ENCODE results near the gene CARS1.

The CARS1 gene

DNA sequence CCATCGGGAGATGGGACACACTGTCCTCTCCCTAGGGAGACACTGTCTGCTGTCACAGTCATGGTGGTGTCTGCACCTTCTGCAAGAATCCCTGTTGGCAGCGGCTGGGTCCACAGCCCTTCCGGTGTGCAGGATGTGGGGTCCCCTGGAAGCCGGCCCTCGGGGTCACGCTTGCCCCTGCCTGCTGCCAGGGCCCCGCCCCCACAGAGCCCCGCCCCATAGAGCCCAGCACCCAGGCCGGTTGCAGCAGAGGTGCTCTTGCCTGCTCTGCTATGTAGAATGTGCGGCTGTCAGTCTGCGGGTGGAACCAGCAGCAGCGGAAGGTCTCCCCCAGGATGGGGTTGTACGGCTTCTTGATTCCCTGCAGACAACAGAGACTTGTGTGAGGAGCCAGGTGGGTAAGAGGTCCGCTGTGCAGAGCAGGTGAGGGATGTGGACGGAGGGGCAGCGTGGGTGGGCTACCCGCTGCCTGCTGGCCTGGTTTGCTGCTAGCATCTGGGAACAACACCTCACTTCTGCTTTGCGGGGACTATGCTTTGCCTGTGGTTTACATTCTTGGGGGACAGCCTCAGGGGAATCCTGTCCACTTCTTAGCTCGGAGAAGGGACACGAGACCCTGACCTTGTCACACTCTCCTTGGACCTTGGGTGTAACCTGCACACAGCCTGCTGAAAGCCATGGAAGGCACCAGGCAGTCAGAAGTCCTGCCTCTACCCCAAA is 44.9 kb upstream of the CARS1 start:
- no peak overlapping the region for H3K27ac ChIP-seq
- TF ChIP-seq, protein P1, sequence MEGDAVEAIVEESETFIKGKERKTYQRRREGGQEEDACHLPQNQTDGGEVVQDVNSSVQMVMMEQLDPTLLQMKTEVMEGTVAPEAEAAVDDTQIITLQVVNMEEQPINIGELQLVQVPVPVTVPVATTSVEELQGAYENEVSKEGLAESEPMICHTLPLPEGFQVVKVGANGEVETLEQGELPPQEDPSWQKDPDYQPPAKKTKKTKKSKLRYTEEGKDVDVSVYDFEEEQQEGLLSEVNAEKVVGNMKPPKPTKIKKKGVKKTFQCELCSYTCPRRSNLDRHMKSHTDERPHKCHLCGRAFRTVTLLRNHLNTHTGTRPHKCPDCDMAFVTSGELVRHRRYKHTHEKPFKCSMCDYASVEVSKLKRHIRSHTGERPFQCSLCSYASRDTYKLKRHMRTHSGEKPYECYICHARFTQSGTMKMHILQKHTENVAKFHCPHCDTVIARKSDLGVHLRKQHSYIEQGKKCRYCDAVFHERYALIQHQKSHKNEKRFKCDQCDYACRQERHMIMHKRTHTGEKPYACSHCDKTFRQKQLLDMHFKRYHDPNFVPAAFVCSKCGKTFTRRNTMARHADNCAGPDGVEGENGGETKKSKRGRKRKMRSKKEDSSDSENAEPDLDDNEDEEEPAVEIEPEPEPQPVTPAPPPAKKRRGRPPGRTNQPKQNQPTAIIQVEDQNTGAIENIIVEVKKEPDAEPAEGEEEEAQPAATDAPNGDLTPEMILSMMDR (conservative IDR thresholded peaks at IDR 0.05), result no peak

DNA sequence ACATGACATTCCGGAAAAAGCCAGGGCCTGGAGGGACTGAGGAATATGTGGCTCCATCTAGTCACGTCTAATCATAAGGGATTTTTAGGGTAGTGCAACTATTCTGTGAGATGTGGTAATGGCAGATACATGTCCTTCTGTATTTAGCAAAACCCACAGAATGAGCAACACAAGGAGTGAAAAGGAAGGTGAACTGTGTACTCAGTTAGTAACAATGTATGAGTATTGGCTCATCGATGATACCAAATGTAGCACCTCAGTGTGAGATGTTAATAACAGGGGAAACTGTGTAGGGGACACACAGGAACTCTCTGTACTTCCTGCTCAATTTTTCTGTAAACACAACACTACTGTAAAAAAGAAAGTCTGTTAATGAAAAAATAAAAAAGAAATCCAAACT is 42.0 kb upstream of the CARS1 start:
- peak overlapping the region; percentile 39; the same call in 1 of the 2 replicates for H3K27ac ChIP-seq

DNA sequence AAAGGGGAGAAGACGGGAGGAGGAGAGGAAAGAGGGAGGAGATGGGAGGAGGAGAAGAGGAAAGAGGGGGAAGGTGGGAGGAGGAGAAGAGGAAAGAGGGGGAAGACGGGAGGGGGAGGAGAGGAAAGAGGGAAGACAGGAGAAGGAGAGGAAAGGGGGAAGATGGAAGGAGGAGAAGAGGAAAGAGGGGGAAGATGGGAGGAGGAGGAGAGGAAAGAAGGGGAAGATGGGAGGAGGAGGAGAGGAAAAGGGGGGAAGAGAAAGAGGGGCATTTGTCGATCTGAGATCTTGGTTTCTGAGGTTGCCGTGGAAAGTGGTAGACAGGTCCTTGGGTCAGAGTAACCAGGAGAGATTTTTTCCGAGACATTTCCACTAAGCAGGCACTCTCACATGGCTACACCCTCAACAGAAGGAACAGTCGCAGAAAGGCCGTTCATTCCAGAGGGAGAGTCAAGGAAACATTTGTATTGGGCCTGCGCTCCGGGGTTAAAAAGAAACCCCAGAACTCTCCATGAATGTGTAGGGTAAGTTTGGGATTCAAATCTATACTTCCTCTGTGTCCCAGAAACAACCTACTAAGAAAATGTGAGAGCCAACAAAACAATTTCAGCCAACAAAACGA is 39.8 kb upstream of the CARS1 start:
- no peak overlapping the region for H3K27ac ChIP-seq
- TF ChIP-seq, protein P1 (conservative IDR thresholded peaks at IDR 0.05), result no peak

More for the DNA sequence above, 42.0 kb upstream of the CARS1 start:
- TF ChIP-seq, protein P1 (conservative IDR thresholded peaks at IDR 0.05), result no peak

DNA sequence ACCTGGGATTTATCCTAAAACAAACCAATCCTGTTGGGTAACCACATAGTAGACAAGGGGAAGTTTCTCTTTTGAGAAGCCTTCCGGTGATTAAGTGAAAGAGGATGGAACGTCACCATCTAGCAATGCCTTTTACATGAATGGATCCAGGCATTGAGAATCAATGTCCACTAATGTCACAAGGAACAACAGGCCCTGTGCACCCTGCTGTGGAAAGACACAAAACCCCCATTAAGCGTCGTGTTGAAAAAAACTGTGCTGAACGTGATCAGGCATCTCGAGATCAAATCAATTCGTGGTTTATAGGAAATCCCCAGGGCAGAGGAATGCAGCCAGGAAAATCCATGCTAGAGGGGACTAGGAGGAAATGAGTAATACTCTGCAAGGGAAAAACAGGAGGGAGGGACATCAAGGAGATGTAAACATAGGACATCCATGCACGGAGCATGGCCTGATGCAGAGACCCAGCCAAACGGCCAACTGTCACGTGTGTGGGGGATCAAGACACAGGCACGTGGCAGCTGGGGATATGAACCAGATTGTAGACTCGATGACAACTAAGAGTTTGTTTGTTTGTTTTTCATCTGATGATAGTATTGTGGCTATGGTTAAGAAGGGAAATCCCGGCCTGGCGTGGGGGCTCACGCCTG is 38.6 kb upstream of the CARS1 start:
- TF ChIP-seq, protein P1 (conservative IDR thresholded peaks at IDR 0.05), result no peak

DNA sequence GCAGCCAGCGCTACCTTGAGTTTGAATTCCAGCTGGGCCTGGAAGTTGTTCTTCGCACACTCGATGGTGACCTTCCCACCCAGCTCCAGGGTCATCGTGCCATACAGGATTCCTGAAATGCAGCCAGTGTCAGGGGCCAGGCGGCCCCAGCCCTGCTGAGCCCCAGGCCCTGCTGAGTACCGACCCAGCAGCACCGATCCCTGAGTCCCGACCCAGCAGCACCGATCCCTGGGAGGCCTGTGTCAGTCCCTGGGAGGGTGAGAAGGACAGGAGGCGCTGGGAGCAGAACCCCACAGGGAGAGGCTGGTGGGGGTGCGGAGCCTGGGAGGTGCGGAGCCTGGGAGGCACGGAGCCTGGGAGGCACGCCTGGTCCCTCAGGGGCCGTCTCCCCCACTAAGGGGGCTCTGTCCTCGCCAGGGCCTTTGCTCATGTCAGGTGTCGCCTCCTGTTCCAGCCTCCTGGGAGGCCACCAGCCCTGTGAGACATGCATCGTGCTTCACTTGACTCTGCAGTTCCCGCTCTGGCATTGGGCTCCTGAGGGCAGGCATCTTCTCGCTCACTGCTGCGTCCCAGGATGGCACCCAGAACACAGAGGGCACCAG is 37.1 kb upstream of the CARS1 start:
- TF ChIP-seq, protein P1 (conservative IDR thresholded peaks at IDR 0.05), result no peak
- no peak overlapping the region for H3K27ac ChIP-seq

More for the DNA sequence above, 38.6 kb upstream of the CARS1 start:
- H3K27ac ChIP-seq, result no peak overlapping the region

DNA sequence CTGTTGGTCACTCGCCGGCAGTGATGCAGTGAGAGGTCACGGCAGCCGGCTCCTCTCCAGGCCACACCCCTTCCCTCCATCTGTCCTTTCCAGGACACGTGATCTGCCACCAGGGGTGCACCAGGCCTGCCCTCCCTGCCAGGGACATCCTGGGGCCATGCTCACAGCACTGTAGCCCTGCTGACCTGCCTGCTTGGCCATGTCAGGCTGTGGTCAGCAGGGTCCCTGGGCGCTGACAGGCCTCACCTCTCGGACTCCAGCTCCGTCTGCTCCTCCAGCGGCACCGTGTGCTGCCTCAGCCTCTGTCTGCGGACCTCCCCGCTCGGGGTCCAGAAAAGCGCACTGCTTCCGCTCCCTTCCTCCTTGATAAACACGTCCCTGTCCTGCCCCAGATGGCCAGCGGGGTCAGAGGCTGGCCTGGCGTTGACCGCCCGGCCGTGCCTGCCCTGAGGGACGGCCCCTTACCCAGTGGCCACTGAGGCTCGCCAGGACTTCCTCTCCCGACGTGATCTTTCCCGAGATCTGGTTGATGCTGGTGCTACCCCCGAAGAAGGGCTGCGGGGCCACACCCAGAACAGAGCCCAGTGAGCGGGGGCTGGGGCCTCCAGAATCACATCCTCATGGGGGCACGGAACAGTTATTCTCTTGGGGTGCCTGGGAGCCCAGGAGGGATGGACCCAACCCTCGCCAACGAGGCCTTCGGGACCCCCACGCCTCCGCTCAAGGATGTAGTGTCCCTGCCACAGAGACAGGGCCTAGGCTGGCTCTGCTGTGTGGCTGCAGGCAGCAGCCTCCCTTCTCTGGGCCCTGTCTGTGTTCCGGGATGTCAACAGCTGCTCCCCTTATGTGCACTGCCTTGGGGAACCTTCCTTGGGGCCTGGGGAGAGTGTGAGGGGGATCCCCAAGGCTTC is 36.3 kb upstream of the CARS1 start:
- H3K27ac ChIP-seq, result no peak overlapping the region
- TF ChIP-seq, protein P1 (conservative IDR thresholded peaks at IDR 0.05), result no peak

Measured in VCaP (cell line).